KBM-7 (cell line): ENCODE results near the gene MS4A2.
"Not testable (repeated sequence)": the region's sequence is repeated elsewhere in the genome, so short reads cannot be mapped to it uniquely, and the experiment has no call there.

Source experiments
- DNase-seq: peaks from one replicate; pipeline ENCODE4 v3.0.0-alpha.2; 2015
- in situ Hi-C: fragments of 300-500 bp; cut with MboI; formaldehyde crosslinking; loops from 2 replicates; pipeline ENCODE4 v1.14.3; 2020; ENCODE audit warnings: low sequenced_read_pairs, low pct_unique_long_range_greater_than_20kb, mixed read lengths

The MS4A2 gene

DNA sequence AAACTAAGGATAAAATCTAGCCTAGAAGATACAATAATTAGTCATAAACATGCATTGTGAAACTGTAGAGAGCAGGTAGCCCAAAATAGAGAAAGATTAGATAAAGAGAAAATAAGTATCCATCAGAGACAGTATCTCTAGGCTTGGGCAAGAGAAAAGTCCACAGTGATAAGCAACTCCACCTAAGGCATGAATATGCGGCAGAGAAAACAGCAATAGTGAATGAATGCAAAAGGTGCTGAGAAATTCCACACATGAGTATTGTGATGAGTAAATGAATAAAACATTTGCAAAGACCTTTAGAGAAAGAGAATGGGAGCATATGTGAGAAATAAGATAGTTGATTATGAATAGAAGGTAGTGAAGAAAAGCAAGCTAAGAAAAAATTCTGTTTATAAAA is 8.7 kb downstream of the MS4A2 start:
- no peak for DNase-seq
- in situ Hi-C loops: no loop called here

DNA sequence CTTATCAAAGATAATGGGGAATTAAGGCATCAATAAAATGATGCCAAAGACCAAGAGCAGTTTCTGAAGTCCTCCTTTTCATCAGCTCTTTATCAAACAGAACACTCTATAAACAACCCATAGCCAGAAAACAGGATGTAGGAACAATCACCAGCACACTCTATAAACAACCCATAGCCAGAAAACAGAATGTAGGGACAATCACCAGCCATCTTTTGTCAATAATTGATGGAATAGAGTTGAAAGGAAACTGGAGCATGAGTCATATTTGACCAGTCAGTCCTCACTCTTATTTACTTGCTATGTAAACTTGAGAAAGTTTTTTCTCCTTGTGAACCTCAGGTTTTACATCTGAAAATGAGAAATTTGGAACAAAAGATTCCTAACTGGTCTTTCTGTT is 10.0 kb downstream of the MS4A2 start:
- in situ Hi-C loops: no loop called here
- DNase-seq: no peak

DNA sequence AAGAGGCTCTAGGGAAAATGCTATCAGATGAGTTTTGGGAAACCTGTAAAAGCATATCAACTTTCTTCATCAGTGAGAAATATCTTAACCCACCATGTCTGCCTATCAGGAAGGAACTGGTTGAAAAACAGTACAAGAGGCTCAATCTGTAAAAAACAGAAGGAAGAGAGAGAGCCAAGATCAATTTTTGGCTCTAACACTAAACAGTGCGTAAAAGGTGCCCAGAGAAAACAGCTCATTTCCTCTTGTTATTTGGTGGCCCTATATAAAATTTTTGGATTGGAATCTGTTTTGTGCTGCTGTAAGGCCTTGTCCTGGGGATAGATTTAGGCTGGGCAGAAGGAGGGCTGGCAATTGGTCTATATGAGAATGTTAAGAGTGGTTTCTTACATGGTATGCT is 12.1 kb downstream of the MS4A2 start:
- in situ Hi-C loops: no loop called here
- DNase-seq: peak; percentile 30

DNA sequence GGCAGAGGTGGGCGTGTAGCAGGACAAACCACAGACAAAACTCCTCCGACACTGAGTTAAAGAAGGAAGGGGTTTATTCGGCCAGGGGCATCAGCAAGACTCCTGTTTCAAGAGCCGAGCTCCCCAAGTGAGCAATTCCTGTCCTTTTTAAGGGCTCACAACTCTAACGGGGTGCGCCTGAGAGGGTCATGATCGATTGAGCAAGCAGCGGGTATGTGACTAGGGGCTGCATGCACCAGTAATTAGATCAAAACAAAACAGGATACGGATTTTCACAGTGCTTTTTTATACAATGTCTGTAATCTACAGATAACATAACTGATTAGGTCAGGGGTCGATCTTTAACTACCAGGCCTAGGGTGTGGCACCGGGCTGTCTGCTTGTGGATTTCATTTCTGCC is 12.9 kb downstream of the MS4A2 start:
- in situ Hi-C loops, DNase-seq: not testable (repeated sequence)

DNA sequence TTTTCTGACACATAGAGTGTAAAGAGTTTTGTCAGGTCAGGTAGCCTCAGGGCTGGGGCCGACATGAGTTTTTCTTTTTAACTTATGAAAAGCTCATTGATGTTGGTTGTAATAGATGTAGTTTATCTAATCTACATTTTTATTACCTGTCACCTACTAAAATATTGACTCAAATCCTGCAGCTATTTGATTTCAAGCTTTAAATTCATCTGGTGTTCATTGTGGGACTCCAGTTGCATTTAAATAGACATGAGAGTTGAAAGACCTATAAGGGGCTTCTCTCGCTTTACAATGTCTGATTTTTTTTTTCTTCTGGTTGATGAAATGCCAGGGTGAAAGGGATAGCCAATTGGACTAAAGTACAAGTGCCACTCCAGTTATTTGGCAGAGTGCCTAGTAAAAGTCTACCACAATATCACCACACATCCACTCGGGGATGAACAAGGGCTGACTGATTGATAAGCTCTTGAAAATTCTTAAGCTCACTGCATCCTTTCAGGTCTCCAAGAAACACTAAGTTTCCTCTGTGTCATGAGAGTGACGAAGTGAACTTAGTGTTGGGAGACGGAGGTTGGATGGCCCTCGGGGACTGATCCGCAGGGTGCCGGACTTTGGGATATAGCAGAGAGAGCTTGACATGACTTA is 16.1 kb downstream of the MS4A2 start:
- in situ Hi-C loops, DNase-seq: not testable (repeated sequence)

DNA sequence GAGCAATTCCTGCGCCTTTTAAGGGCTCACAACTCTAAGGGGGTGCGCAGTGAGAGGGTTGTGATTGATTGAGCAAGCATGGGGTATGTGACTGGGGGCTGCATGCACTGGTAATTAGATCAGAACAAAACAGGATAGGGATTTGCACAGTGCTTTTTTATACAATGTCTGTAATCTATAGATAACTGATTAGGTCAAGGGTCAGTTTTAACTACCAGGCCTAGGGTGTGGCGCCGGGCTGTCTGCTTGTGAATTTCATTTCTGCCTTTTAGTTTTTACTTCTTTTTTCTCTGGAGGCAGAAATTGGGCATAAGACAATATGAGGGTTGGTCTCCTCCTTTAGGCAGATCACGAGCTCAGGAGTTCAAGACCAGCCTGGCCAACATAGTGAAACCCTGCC is 20.2 kb downstream of the MS4A2 start:
- in situ Hi-C loops, DNase-seq: not testable (repeated sequence)

DNA sequence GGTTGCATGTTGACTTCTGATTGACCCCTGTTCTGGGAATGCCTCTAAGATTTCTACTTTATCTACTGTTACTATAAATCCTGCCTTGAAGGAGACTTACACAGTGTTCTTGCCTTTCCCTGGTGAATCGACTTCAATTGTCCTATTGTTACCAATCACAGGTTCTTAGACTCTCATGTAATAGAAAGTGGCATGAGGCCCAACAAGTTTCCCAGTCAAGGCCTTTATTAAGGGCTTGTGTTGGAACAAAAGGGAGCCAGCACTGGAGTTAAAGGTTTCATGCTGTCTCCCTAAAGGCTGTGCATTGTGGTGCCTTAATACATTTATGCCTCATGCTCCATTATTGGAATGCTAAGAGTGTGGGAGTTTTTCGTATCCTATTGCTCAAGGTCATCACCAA is 23.3 kb downstream of the MS4A2 start:
- no peak for DNase-seq
- in situ Hi-C loops: no loop called here

DNA sequence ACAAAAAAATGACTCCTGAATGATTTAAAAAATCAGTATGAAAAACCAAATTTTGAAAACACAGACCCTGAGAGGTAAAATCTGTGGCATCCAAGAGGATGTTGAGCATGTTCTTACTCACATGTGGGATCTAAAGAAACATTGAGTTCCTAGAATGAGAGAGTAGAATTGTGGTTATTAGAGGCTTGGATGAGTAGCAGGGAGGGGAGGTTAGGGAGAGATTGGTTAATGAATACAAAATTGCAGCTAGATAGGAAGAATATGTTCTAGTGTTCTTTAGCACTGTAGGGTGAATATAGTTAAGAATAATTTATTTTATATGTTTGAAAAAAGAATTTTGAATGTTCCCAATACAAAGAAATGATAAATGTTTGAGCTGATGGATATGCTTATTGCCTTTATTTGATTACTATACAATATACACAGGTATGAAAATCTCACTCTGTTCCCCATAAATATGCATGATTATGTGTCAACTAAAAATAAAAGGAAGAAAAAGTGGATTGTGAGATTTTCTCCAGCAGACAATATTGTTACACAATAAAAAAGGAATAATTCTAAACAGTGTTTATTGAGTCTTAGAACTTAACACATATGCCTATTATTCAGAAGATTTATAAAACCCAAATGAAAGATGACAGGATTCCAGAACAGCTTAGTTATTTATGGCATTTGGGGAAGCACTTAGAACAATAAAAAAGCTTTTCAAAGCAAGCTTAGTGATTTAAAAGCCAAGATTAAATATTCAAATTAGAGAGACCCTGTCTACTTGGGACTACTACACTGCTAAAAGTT is 28.7 kb downstream of the MS4A2 start:
- no peak for DNase-seq
- in situ Hi-C loops: no loop called here

DNA sequence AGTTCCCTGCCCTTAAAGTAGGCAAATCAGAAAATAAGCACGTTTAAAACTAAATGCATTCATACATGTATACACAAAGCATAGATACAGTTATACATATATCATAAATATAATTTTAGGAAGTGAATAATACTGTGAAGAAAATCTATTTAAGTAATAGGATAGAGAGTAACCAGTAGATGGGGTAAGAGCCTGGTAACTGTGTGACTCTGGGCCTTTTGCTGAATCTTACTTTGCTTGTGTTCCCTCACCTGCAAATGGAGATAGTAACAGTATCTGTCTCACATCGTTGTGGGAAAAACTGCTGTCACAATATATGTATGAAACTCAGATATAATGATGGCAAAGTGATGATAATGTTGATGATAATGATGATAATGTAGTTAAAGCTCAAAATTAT is 29.9 kb downstream of the MS4A2 start:
- DNase-seq: no peak
- in situ Hi-C loops: no loop called here

DNA sequence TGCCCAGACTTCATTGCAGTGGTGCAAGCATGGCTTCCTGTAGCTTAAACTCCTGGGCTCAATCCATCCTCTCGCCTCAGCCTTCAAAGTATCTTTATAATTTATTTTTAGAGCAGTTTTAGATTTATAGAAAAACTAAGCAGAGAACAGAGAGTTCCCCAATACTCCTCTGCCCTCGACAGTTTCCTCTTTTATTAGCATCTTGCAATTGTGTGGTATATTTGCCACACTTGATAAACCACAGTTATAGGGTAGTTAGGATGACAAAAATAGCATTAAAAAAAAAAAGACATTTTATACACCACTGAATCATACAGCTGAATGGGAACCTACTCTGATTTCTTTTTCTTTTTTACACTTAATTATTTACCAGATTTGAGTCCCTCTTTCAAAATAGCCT is 31.2 kb downstream of the MS4A2 start:
- in situ Hi-C loops: no loop called here
- DNase-seq: peak; percentile 8

DNA sequence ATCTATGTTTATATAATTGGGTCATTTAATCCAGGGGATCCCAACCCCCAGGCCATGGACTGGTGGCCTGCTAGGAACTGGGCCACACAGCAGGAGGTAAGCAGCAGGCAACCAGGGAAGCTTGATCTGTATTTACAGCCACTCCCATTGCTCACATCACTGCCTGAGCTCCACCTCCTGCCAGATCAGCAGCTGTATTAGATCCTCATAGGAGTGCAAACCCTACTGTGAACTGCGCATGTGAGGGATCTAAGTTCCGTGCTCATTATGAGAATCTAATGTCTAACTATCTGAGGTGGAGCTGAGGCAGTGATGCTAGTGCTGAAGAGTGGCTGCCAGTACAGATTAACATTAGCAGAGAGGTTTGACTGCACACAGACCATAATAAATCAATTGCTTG is 32.8 kb downstream of the MS4A2 start:
- in situ Hi-C loops: no loop called here

DNA sequence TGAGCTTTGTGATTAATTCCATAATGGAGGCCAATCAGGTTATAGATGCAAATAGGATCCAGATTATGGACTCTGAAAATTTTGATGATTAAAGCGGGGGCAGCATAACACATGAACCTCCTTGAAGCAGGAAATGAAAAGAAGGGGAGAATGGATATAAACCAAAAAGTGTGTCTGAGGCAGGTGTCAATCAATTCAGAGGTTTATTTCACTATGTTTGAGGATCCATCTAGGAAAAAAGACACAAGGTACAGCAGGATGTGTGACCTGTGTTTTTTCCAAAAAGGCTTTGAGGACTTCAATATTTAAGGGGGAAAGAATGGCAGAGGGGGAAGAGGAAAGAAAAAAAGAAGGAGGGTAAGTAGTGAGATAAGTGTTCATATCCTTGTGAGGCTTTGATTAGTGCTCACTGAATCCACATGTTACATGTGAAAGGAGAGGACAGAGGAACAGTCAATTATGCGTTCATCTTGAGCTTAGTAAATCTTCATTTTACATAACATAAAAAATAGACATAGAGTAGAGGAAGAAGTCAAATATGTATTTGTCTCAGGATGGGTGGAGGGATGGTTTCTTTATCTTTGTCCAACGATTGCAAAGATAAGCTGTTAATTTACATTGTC is 34.1 kb downstream of the MS4A2 start:
- in situ Hi-C loops: no loop called here
- no peak for DNase-seq

More for the DNA sequence above, 32.8 kb downstream of the MS4A2 start:
- no peak for DNase-seq

DNA sequence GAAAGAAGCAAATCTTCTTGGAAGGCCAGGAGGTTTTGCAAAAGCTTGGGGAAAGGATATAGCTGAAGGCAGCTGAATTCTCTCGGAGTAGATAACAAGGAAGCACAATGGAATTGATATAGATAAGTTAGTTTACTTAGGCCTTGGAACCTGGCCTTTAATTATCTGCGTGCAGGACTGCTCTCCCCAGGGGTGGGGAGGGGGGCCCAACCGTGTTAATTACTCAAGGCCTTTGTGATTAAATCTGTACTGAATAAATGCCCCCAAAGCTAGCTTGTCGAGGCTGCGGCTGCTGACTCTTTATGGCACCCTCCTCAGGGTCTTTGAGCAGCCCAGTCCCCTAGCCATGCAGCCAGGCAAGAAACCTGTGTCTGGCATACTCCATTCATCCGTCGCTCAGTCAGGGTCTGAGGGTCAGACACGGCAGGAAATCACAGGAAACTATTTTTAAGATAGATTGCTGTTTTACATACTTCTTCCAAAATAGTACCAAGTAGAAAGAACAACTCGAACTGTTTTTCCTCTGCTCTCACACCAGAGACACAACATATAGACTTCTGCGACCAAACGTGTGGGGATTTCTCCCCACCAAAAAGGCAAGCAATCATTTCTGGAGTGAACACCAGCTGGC is 36.5 kb downstream of the MS4A2 start:
- in situ Hi-C loops: no loop called here
- DNase-seq: no peak

DNA sequence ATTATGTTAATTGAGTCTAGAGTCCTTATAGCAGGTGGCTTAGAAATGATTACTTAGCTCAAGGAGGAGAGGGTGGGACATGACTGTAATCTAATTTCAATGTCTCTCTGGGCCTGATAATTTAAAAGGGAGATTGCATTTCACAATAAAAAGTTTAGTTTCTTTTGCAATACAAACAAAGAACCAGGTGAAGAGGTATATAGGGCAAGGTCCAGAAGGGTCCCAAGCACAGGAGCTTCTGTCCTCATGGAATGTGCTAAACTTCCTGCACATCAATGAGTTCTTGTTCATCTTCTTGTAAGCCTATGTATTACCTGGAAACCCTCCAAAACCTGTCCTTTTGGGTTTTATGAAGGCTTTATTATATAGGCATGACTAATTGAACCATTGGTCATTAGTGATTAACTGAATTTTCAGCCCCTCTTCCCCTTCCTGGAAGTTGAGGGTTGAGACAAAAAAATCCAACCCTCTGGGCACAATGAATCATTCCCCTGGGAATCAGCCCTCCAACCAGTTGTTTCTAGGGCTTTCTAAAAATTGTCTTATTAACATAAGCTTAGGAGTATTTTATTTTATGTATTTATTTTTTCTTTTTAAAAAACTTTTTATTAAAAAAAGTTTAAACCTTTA is 37.6 kb downstream of the MS4A2 start:
- DNase-seq: no peak
- in situ Hi-C loops: no loop called here

DNA sequence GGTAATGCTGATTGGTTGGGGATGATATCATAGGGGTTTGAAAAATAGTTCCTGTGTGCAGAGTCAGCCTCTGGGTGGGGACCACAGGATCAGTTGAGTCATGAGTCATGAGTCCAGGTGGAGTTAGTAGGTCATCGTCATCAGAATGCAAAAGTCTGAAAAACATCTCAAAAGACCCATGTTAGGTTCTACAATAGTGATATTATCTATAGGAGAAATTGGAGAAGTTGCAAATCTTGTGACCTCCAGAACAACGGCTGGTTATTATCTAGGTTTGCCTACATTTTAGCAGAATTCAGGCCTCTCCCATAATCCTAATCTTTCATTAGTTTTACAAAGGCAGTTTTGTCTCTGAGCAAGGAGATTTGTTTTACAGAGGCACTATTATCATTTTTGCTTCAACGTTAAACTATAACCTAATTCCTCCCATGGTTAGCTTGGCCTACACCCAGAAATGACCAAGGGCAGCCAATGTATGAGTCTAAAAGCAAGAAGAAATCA is 38.9 kb downstream of the MS4A2 start:
- peak; percentile 14 for DNase-seq
- in situ Hi-C loops: no loop called here

DNA sequence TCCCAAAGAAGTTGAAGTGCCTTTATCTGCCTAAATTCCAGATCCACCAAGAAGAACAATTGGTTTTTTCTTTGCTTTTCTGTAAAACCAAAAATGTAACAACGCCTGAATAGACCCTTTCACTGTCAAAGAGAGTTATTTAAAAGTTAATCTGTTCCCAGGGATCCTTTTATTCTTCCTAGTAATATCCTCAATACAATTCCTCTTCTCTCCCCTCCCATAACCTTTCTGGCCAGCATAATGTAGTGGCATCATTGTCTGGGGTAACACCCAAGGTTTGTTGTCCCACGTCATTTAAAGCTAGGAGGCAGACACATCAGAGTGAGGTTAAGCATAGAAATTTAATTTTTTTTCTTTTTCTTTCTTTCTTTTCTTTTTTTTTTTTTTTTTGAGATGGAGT is 39.9 kb downstream of the MS4A2 start:
- in situ Hi-C loops: no loop called here
- no peak for DNase-seq

DNA sequence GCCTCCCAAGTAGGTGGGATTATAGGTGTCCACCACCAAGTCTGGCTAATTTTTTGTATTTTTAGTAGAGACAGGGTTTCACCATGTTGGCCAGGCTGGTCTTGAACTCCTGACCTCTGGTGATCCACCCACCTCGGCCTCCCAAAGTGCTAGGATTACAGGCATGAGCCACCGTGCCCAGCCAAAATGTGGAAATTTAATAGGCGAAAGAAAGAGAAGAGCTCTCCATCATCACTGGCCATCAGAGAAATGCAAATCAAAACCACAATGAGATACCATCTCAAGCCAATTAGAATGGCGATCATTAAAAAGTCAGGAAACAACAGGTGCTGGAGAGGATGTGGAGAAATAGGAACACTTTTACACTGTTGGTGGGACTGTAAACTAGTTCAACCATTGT is 40.4 kb downstream of the MS4A2 start:
- in situ Hi-C loops, DNase-seq: not testable (repeated sequence)

DNA sequence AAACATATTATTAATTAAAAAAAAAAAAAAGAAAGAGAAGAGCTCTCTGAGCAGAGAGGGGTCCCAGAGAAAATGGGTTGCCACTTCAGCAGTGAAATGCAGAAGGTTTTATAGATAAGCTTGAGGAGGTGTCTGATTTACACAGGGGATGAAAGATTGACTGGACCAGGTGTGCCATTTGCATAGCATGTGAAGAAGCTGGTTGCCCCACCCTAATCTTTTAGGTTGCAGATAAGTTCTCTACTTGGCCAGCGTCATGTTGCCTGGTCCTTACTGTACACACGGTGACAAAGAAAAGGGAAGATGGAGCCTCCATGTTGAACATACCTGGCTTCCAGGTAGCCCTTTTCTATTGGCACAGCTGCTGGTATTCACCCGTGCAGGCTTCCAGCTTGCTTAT is 41.4 kb downstream of the MS4A2 start:
- in situ Hi-C loops: no loop called here
- DNase-seq: no peak

DNA sequence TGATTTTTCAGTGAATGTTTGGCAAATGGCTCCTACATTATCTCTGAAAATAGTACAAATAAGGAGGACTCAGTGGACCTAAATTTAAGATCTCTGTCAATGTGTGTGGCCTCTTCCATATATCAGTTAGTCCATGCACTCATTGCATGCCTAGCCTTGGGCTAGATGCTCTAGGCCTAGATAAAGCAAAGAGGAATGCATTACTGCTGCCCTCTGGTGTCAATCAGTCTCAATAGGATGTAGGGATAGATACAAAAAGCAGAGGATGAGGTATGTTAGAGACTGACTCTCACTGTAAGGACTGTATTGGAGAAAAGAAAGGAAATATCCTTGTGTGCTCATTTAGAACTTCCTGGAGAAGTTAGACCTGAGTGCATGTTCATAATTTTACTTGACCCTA is 42.0 kb downstream of the MS4A2 start:
- peak; percentile 70 for DNase-seq
- in situ Hi-C loops: no loop called here
